ENCODE data around the gene MYL7.

GRCh38 chr7:44150466-44150832, 9.3 kb upstream of the MYL7 start:
- TF ChIP-seq ZNF274 (IDR thresholded peaks at IDR 0.05; ENCODE audit: low read depth, low read length) (no peak), YY1 (IDR thresholded peaks at IDR 0.05; ENCODE audit: insufficient read depth, insufficient read length) (no peak), SUZ12 (IDR thresholded peaks at IDR 0.05; ENCODE audit: extremely low read depth, insufficient read depth, insufficient read length) (no peak)
